OCI-LY7 (cell line): ENCODE results near the gene WDR86. TPM values are rescaled to one million over a fixed set of nuclear protein-coding genes. Genes with fewer than 3 reads are reported as not detected.

ENCODE experiments used
- BruUV-seq: library from RNA; stranded (reverse); fragments of 400-500 nt; replicated peaks from 2 replicates; lab custom pipeline; 2021; lab: Mats Ljungman, UMichigan
- CTCF ChIA-PET: fragments of 300-600 bp; sonication (Branson Sonifier 250); formaldehyde crosslinking; loops from one replicate; lab custom pipeline; 2022; ENCODE audit warnings: antibody characterized with exemption; ENCODE audit not compliant: unreplicated experiment; lab: Charles Lee
- POLR2A ChIA-PET: fragments of 300-600 bp; sonication (Branson Sonifier 250); formaldehyde crosslinking; loops from one replicate; lab custom pipeline; 2022; ENCODE audit warnings: antibody characterized with exemption; lab: Charles Lee
- DNase-seq: peaks from one replicate; pipeline ENCODE4 v3.0.0-alpha.2; 2015; ENCODE audit warnings: low spot score
- H2AFZ ChIP-seq: fragments of 200-600 bp; sonication (generic), shearing (Covaris generic); 2 replicates; pipeline ENCODE4 v1.6.1; 2014; ENCODE audit warnings: mild to moderate bottlenecking, antibody characterized with exemption, low read length, moderate library complexity
- H3K27ac ChIP-seq: fragments of 200-600 bp; sonication (generic); 2 replicates; pipeline ENCODE4 v1.5.1; 2014; ENCODE audit warnings: mixed run types, low read depth, mild to moderate bottlenecking, moderate library complexity, low read length, inconsistent platforms; ENCODE audit not compliant: poor library complexity, severe bottlenecking
- H3K36me3 ChIP-seq: fragments of 200-600 bp; sonication (generic); 2 replicates; pipeline ENCODE4 v1.6.1; 2014; ENCODE audit warnings: mild to moderate bottlenecking, antibody characterized with exemption, low read length, moderate library complexity, mixed read lengths; ENCODE audit not compliant: insufficient read depth
- H3K4me1 ChIP-seq: fragments of 200-600 bp; sonication (generic); 2 replicates; pipeline ENCODE4 v1.5.1; 2014; ENCODE audit warnings: mild to moderate bottlenecking, low read length; ENCODE audit not compliant: insufficient read depth, poor library complexity, severe bottlenecking
- H3K4me2 ChIP-seq: fragments of 200-600 bp; sonication (generic); 2 replicates; pipeline ENCODE4 v1.6.1; 2014; ENCODE audit warnings: mild to moderate bottlenecking, low read length
- H3K4me3 ChIP-seq: fragments of 200-600 bp; sonication (generic); 2 replicates; pipeline ENCODE4 v1.5.1; 2014; ENCODE audit warnings: mild to moderate bottlenecking, low read depth, low read length; ENCODE audit not compliant: poor library complexity, severe bottlenecking
- H3K79me2 ChIP-seq: fragments of 200-600 bp; sonication (generic); 2 replicates; pipeline ENCODE4 v1.6.1; 2016; ENCODE audit warnings: low read depth, mild to moderate bottlenecking, low read length, moderate library complexity, mixed read lengths; ENCODE audit not compliant: insufficient read depth
- H3K9me2 ChIP-seq: fragments of 200-600 bp; sonication (generic); 2 replicates; pipeline ENCODE4 v1.6.1; 2016; ENCODE audit warnings: mild to moderate bottlenecking, low read length, mixed read lengths; ENCODE audit not compliant: insufficient read depth
- H3K9me3 ChIP-seq: fragments of 200-600 bp; sonication (generic); 2 replicates; pipeline ENCODE4 v1.6.1; 2014; ENCODE audit warnings: mild to moderate bottlenecking, mixed run types, low read length, mixed read lengths
- H4K20me1 ChIP-seq: fragments of 200-600 bp; sonication (generic); 2 replicates; pipeline ENCODE4 v1.6.1; 2014; ENCODE audit warnings: mild to moderate bottlenecking, antibody characterized with exemption, low read length, moderate library complexity, mixed read lengths; ENCODE audit not compliant: insufficient read depth
- CTCF ChIP-seq: fragments of 200-600 bp; sonication (generic); conservative IDR thresholded peaks from 2 replicates; pipeline ENCODE4 v1.5.1; 2014; ENCODE audit warnings: mild to moderate bottlenecking, antibody characterized with exemption, low read length, moderate library complexity, mixed read lengths
- EZH2phosphoT487 ChIP-seq: fragments of 200-600 bp; sonication (generic); IDR thresholded peaks from 2 replicates; pipeline ENCODE4 v1.6.1; 2018; ENCODE audit warnings: low read depth, borderline replicate concordance, mild to moderate bottlenecking, mixed run types, antibody characterized with exemption, low read length, moderate library complexity, mixed read lengths
- intact Hi-C: fragments of 100-400 bp; cut with micrococcal nuclease; formaldehyde crosslinking; loops from one replicate; pipeline ENCODE4 v1.10.0; 2022; ENCODE audit not compliant: unreplicated experiment
- total RNA-seq, 2 experiments: library from RNA; depleted of rRNA in 1 of 2; stranded (reverse); fragments of >200 nt in 1 of 2; shearing (Covaris generic) in 1 of 2; gene quantifications; 2 replicates each; pipeline ENCODE4 v1.2.3, GENCODE V29; 2014 to 2022

WDR86 gene
- total RNA-seq, 2 experiments from 2014 or later, result 0.44 to 0.51 TPM

DNA sequence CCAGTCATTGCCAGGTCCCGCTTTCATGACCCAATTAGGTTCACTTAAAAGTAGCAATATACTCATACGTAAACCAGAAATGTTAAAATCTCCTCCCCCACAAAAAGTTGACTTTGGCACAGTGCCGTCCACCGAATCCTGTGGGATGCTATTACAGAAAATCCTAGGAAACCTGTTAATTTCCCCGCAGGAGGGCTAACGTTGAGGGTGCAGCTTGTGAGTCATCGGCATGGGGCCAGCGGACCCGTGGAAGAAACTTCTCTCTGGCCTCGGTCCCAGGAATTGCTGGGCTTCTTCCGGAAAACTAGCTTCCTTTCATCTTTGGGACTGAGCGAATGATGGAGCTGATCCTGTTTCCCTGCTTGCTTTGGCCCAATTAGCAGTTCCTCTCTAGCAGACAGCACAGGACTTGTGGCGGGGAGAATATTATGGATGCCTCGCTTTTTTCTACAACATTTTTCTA lies 16.6 kb upstream of the WDR86 start:
- POLR2A ChIA-PET, result no interaction called here
- Histone ChIP-seq H3K79me2 (no peaks in the 10 kb centered on the region), H3K9me2 (no peaks in the 10 kb centered on the region), H3K36me3 (no peaks in the 10 kb centered on the region), H2AFZ (no peak overlapping the region), H3K9me3 (no peaks in the 10 kb centered on the region), H3K27ac (no peak overlapping the region), H3K4me3 (no peak overlapping the region), H4K20me1 (no peaks in the 10 kb centered on the region), H3K4me1 (peaks cover 7% of the 10 kb centered on the region), H3K4me2 (no peak overlapping the region)
- no TSS peak for BruUV-seq
- TF ChIP-seq CTCF (no peak), EZH2phosphoT487 (no peak)
- no peak for DNase-seq
- CTCF ChIA-PET, result no interaction called here
- intact Hi-C loops, result no loop called here

DNA sequence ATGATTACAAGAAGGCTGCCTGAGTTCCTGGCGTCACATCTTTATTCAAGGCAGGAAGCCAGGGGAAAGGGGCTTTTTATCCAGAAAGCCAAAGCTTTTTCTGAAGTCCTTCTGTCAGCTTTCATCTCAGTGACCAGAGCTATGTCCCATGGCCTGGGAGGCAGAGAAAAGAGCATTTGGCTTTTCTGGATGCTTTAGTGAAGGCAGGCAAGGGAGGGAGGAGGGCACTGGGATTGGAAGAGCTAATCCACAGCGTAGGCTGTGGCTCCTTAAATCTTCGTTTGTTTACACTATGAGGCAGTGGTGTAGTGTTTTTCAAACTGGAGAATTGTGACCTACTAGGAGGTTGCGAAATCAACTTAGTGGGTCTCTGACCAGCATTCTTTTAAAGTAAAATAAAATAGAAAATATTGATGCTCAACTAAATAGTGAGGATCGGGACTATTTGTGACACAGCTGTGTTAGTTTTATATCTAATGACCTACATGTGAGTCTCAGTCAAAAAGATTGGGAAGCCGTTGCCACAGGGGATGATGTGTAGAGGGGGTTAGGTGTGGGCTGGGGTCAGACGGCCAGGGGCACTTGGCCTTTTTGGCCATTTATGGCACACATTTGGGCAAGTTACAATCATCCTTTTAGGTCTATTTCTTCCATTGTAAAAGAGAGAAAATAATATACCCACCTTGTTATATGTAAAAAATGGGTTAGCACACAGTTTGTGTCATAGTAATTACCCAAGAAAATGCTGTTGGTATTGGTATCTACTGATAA lies 16.0 kb upstream of the WDR86 start:
- ChIA-PET CTCF (interaction anchor here (0.6 kb wide), 1 partner anchor 551 kb away, joined by 3 read pairs; no protein-coding TSS in a partner anchor), POLR2A (interaction anchor here (0.6 kb wide), 1 partner anchor 594 kb away, joined by 4 read pairs; no protein-coding TSS in a partner anchor)
- Histone ChIP-seq H3K4me2 (no peak overlapping the region), H3K27ac (no peak overlapping the region), H4K20me1 (no peaks in the 10 kb centered on the region), H3K9me3 (no peaks in the 10 kb centered on the region), H2AFZ (no peak overlapping the region), H3K4me3 (no peak overlapping the region), H3K79me2 (no peaks in the 10 kb centered on the region), H3K36me3 (no peaks in the 10 kb centered on the region), H3K4me1 (peaks cover 7% of the 10 kb centered on the region), H3K9me2 (no peaks in the 10 kb centered on the region)
- no peak for TF ChIP-seq EZH2phosphoT487
- no peak for TF ChIP-seq CTCF
- DNase-seq, result no peak
- intact Hi-C loops, result no loop called here
- no TSS peak for BruUV-seq

DNA sequence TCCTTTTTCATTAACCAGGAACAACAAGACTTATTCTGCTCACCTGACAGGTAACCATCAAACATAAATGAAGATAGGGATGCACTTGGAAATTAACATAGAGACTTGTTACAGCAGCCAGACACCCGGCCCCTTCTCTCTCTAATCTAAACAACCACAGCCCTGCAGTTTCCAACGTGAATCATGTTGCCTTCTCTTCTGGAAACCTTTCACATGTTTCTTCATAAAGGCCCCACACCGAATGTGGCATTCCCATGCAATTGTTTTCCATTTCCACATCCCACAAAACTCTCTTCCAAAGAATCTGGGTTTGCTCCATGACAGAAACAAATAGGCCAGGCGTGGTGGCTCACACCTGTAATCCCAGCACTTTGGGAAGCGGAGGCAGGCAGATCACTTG lies 15.0 kb upstream of the WDR86 start:
- no peak overlapping the region for H2AFZ ChIP-seq
- H3K4me2 ChIP-seq, result no peak overlapping the region
- no peaks in the 10 kb centered on the region for H3K9me2 ChIP-seq
- H3K4me3 ChIP-seq, result no peak overlapping the region
- no peak for DNase-seq
- intact Hi-C loops, result no loop called here
- H3K9me3 ChIP-seq, result no peaks in the 10 kb centered on the region
- BruUV-seq, result no TSS peak
- no peaks in the 10 kb centered on the region for H4K20me1 ChIP-seq
- no peaks in the 10 kb centered on the region for H3K79me2 ChIP-seq
- no peak overlapping the region for H3K27ac ChIP-seq
- H3K4me1 ChIP-seq, result peaks cover 3% of the 10 kb centered on the region
- POLR2A ChIA-PET, result no interaction called here
- CTCF ChIA-PET, result no interaction called here
- no peaks in the 10 kb centered on the region for H3K36me3 ChIP-seq
- TF ChIP-seq CTCF, result no peak
- no peak for TF ChIP-seq EZH2phosphoT487
